ENCODE results near the gene HNMT. TPM values are rescaled to one million over a fixed set of nuclear protein-coding genes. Genes with fewer than 3 reads are reported as not detected.

The HNMT gene
- total RNA-seq, 1 experiment from 2014 or later, result 4.1 TPM

DNA sequence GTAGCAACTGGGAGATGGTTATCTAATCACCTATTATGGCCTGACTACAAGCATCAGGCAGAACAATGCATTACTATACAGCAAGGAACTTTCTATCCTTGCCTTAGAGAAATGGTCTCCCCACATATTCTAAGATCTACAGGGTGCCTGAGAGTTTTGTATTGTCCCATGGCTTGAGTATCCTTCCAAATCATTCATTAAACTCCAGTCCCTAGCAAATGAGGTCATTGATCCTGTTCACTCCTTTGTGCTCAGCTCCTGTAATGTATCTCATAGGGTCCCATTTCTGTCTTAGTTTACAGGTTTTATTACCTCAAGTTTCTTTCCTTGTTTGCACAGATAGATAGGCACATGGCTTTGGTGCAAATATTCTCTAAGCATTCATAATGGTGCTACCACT lies 9.0 kb downstream of the HNMT start:
- Histone ChIP-seq H3K4me3 (ENCODE audit: low read depth in 2 of 2, low read length in 2 of 2) (no peak overlapping the region), H3K9me3 (ENCODE audit: control insufficient read depth, insufficient read depth, low read depth, low read length) (no peaks in the 10 kb centered on the region), H3K4me1 (ENCODE audit: control insufficient read depth, insufficient read depth, low read length) (no peaks in the 10 kb centered on the region; the same call in 1 of the 2 replicates), H3K27ac (ENCODE audit: low read length) (no peak overlapping the region), H3K36me3 (ENCODE audit: control insufficient read depth, insufficient read depth, low read length) (no peaks in the 10 kb centered on the region), H3K27me3 (ENCODE audit: control insufficient read depth, insufficient read depth, low read length) (no peaks in the 10 kb centered on the region)
- in situ Hi-C loops (cut with HindIII; ENCODE audit: low pct_unique_long_range_greater_than_20kb, low sequenced_read_pairs) (no loop called here), intact Hi-C loops (cut with micrococcal nuclease; ENCODE audit: unreplicated experiment) (no loop called here)
- ChIA-PET POLR2A (no interaction called here), CTCF (no interaction called here)
- ATAC-seq (no peak), DNase-seq (ENCODE audit: low read depth, low spot score) (no peak)
- TF ChIP-seq, protein P1, sequence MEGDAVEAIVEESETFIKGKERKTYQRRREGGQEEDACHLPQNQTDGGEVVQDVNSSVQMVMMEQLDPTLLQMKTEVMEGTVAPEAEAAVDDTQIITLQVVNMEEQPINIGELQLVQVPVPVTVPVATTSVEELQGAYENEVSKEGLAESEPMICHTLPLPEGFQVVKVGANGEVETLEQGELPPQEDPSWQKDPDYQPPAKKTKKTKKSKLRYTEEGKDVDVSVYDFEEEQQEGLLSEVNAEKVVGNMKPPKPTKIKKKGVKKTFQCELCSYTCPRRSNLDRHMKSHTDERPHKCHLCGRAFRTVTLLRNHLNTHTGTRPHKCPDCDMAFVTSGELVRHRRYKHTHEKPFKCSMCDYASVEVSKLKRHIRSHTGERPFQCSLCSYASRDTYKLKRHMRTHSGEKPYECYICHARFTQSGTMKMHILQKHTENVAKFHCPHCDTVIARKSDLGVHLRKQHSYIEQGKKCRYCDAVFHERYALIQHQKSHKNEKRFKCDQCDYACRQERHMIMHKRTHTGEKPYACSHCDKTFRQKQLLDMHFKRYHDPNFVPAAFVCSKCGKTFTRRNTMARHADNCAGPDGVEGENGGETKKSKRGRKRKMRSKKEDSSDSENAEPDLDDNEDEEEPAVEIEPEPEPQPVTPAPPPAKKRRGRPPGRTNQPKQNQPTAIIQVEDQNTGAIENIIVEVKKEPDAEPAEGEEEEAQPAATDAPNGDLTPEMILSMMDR (IDR thresholded peaks at IDR 0.05), result no peak
- no peak for TF ChIP-seq POLR2AphosphoS5 (IDR thresholded peaks at IDR 0.05; ENCODE audit: low read depth, low read length)
- TF ChIP-seq, protein P2, sequence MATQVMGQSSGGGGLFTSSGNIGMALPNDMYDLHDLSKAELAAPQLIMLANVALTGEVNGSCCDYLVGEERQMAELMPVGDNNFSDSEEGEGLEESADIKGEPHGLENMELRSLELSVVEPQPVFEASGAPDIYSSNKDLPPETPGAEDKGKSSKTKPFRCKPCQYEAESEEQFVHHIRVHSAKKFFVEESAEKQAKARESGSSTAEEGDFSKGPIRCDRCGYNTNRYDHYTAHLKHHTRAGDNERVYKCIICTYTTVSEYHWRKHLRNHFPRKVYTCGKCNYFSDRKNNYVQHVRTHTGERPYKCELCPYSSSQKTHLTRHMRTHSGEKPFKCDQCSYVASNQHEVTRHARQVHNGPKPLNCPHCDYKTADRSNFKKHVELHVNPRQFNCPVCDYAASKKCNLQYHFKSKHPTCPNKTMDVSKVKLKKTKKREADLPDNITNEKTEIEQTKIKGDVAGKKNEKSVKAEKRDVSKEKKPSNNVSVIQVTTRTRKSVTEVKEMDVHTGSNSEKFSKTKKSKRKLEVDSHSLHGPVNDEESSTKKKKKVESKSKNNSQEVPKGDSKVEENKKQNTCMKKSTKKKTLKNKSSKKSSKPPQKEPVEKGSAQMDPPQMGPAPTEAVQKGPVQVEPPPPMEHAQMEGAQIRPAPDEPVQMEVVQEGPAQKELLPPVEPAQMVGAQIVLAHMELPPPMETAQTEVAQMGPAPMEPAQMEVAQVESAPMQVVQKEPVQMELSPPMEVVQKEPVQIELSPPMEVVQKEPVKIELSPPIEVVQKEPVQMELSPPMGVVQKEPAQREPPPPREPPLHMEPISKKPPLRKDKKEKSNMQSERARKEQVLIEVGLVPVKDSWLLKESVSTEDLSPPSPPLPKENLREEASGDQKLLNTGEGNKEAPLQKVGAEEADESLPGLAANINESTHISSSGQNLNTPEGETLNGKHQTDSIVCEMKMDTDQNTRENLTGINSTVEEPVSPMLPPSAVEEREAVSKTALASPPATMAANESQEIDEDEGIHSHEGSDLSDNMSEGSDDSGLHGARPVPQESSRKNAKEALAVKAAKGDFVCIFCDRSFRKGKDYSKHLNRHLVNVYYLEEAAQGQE (IDR thresholded peaks at IDR 0.05; ENCODE audit: insufficient read depth in 1 of 2, low read depth in 2 of 2, low read length in 1 of 2), result no peak
- no peak for TF ChIP-seq SIN3A (IDR thresholded peaks at IDR 0.05; ENCODE audit: borderline replicate concordance, insufficient read depth, low read depth, low read length)
- no peak for TF ChIP-seq TCF7L2 (IDR thresholded peaks at IDR 0.05; ENCODE audit: low read depth, low read length)
- no TSS peak for BruUV-seq (replicated peaks)

DNA sequence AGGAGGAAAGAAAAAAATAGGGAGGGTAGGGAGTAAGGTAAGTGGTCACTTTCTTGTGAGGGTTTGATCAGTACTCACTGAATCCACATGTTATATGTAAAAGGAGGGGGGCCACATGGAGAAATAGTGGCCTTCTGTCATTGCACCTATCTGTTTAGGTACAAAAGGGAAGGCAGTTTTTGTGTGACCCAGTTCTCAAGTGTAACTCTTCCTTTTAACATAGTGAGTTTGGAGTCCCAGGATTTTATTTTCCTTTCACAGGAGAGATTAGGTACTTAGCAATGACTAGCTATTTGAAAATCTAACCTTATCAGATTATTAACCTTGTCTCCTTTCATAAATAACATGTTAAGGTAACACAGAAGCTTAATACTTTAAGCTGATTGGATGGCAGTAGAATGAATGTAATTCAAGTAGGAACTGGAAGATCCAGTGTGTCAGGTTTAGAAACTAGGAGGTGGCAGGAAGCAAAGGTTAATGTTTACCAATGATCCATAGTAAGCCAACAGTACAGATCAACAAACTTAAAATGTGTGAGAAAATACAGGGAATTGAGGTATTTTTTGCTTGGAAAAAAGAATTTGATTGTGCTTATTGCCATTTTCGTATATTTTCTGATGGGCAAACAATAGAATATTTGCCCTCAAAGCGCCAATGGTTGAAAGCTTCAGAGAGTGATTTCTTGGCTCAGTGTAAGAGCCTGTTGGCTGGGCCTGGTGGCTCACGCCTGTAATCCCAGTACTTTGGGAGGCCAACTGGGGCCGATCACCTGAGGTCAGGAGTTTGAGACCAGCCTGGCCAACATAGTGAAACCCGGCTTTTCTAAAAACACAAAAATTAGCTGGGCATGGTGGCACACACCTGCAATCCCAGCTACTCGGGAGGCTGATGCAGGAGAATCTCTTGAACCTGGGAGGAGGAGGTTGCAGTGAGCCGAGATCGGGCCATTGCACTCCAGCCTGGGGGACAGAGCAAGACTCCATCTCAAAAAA lies 11.3 kb downstream of the HNMT start:
- no peak overlapping the region for H3K4me3 ChIP-seq (ENCODE audit: low read depth in 2 of 2, low read length in 2 of 2)
- no peak overlapping the region for H3K27ac ChIP-seq (ENCODE audit: low read length)
- intact Hi-C loops (cut with micrococcal nuclease; ENCODE audit: unreplicated experiment) (no loop called here), in situ Hi-C loops (cut with HindIII; ENCODE audit: low pct_unique_long_range_greater_than_20kb, low sequenced_read_pairs) (no loop called here)
- ATAC-seq (no peak), DNase-seq (ENCODE audit: low read depth, low spot score) (no peak)
- no peaks in the 10 kb centered on the region; the same call in 1 of the 2 replicates for H3K4me1 ChIP-seq (ENCODE audit: control insufficient read depth, insufficient read depth, low read length)
- TF ChIP-seq, protein P1 (IDR thresholded peaks at IDR 0.05), result no peak
- CTCF ChIA-PET, result no interaction called here
- no peaks in the 10 kb centered on the region for H3K36me3 ChIP-seq (ENCODE audit: control insufficient read depth, insufficient read depth, low read length)
- H3K27me3 ChIP-seq (ENCODE audit: control insufficient read depth, insufficient read depth, low read length), result no peaks in the 10 kb centered on the region
- no TSS peak for BruUV-seq (replicated peaks)
- no peaks in the 10 kb centered on the region for H3K9me3 ChIP-seq (ENCODE audit: control insufficient read depth, insufficient read depth, low read depth, low read length)
- POLR2A ChIA-PET, result no interaction called here
